Common myeloid progenitor, CD34-positive (primary cell): ENCODE measurements around the gene GSDME.
A peak's percentile ranks its signal among the peaks of the same experiment; 100 is the strongest.
"Not testable (repeated sequence)": the region's sequence is repeated elsewhere in the genome, so short reads cannot be mapped to it uniquely, and the experiment has no call there.

Experiments
- CTCF ChIA-PET: fragments of 350-600 bp; sonication (Branson Sonifier 250); formaldehyde crosslinking; loops from one replicate; lab custom pipeline; 2021; ENCODE audit warnings: antibody characterized with exemption; lab: Charles Lee
- POLR2A ChIA-PET: fragments of 350-600 bp; sonication (Branson Sonifier 250); formaldehyde crosslinking; loops from one replicate; lab custom pipeline; 2021; ENCODE audit warnings: antibody characterized with exemption; lab: Charles Lee
- DNase-seq, 3 donors: peaks; one replicate each; pipeline versions ENCODE4 v3.0.0 to v3.0.0-alpha.2; 2013
- H3K27ac ChIP-seq, 2 experiments: 1 replicate in 1 of 2; 2 replicates in 1 of 2; pipeline ENCODE4 v1.7.0; 2013; ENCODE audit warnings: inconsistent platforms in 2 of 2, low read length in 2 of 2, mild to moderate bottlenecking in 2 of 2, low read depth in 1 of 2, moderate library complexity in 1 of 2; ENCODE audit not compliant: severe bottlenecking in 2 of 2, insufficient read depth in 1 of 2, poor library complexity in 1 of 2
- H3K27me3 ChIP-seq, 5 experiments: replicated peaks in 2 of 5; 1 replicate in 3 of 5; 2 replicates in 2 of 5; pipeline versions ENCODE4 v1.6.1 to v1.7.0; 2013; ENCODE audit warnings: low read length in 4 of 5, mild to moderate bottlenecking in 2 of 5, moderate library complexity in 2 of 5, inconsistent platforms in 1 of 5; ENCODE audit not compliant: insufficient read depth in 5 of 5, control insufficient read depth in 4 of 5
- H3K36me3 ChIP-seq, 4 experiments: 1 replicate in 2 of 4; 2 replicates in 2 of 4; pipeline versions ENCODE4 v1.6.1 to v1.7.0; 2013; ENCODE audit warnings: low read length in 3 of 4, control low read depth in 1 of 4, mild to moderate bottlenecking in 1 of 4; ENCODE audit not compliant: control insufficient read depth in 4 of 4, insufficient read depth in 4 of 4
- H3K4me1 ChIP-seq, 4 experiments: 1 replicate in 3 of 4; 2 replicates in 1 of 4; pipeline versions ENCODE4 v1.6.1 to v1.7.1; 2013; ENCODE audit warnings: low read length in 3 of 4, mild to moderate bottlenecking in 3 of 4, control low read depth in 1 of 4, inconsistent platforms in 1 of 4, moderate library complexity in 1 of 4; ENCODE audit not compliant: control insufficient read depth in 4 of 4, insufficient read depth in 4 of 4; ENCODE audit errors: control extremely low read depth in 1 of 4
- H3K4me3 ChIP-seq, 7 experiments: 1 replicate in 4 of 7; 2 replicates in 3 of 7; pipeline versions ENCODE4 v1.5.1 to v1.7.0; 2013; ENCODE audit warnings: mild to moderate bottlenecking in 7 of 7, low read length in 6 of 7, moderate library complexity in 6 of 7, inconsistent platforms in 2 of 7, low read depth in 2 of 7, control low read depth in 1 of 7; ENCODE audit not compliant: insufficient read depth in 4 of 7, control insufficient read depth in 1 of 7; ENCODE audit errors: extremely low read depth in 1 of 7
- H3K9me3 ChIP-seq, 5 experiments: 1 replicate in 4 of 5; 2 replicates in 1 of 5; pipeline versions ENCODE4 v1.6.1 to v1.7.1; 2013; ENCODE audit warnings: low read length in 4 of 5, mild to moderate bottlenecking in 2 of 5, inconsistent platforms in 1 of 5, low read depth in 1 of 5, moderate library complexity in 1 of 5; ENCODE audit not compliant: control insufficient read depth in 4 of 5, insufficient read depth in 2 of 5; ENCODE audit errors: control extremely low read depth in 1 of 5
- WGBS: methylation state at CpG from one replicate; pipeline ENCODE4 v1.1.5; 2013; ENCODE audit not compliant: insufficient coverage; 5-methylcytosine and 5-hydroxymethylcytosine counted together

The GSDME gene

DNA sequence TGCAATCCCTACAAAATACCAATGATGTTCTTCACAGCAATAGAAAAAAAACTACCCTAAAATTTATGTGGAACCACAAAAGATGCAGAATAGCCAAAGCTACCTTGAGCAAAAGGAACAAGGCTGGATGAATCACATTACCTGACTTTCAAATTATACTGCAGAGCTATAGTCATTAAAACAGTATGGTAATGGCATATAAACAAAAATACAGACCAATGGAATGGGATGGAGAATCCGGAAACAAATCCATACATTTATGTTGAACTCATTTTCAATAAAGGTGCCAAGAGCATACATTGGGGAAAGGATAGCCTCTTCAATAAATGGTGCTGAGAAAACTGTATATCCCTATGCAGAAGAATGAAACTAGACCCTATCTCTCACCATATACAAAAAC lies 18.7 kb downstream of the GSDME start:
- Histone ChIP-seq H3K36me3 (no peaks in the 10 kb centered on the region), H3K9me3 (peaks cover 0 to 5% (median 0%) of the 10 kb centered on the region in 5 experiments), H3K4me3 (no peak overlapping the region), H3K4me1 (no peaks in the 10 kb centered on the region), H3K27me3 (peaks cover 0 to 3% (median 0%) of the 10 kb centered on the region in 5 experiments), H3K27ac (no peak overlapping the region)
- ChIA-PET POLR2A (no interaction called here), CTCF (no interaction called here)
- no peak for DNase-seq
- WGBS: no CpG with 5 or more reads among the region's 1 CpG

DNA sequence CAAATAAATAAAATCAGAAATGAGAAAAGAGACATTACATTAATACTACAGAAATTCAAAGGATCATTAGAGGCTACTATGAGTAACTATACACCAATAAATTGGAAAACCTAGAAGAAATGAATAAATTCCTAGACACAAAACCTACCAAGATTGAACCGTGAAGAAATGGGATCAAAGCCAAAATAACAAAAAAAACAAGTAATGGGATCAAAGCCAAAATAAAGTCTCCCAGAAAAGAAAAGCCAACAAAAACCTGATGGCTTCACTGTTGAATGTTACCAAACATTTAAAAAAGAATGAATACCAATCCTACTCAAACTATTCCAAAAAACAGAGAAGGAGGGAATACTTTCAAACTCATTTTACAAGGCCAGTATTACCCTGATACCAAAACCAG lies 20.0 kb downstream of the GSDME start:
- H3K4me1 ChIP-seq: peaks cover 0 to 12% (median 0%) of the 10 kb centered on the region in 4 experiments
- no peak for DNase-seq
- CTCF ChIA-PET: no interaction called here
- H3K4me3 ChIP-seq: no peak overlapping the region
- H3K9me3 ChIP-seq: peaks cover 0 to 5% (median 0%) of the 10 kb centered on the region in 5 experiments
- no peaks in the 10 kb centered on the region for H3K36me3 ChIP-seq
- H3K27me3 ChIP-seq: no peaks in the 10 kb centered on the region
- WGBS: no CpG with 5 or more reads among the region's 1 CpG
- POLR2A ChIA-PET: no interaction called here
- no peak overlapping the region for H3K27ac ChIP-seq

DNA sequence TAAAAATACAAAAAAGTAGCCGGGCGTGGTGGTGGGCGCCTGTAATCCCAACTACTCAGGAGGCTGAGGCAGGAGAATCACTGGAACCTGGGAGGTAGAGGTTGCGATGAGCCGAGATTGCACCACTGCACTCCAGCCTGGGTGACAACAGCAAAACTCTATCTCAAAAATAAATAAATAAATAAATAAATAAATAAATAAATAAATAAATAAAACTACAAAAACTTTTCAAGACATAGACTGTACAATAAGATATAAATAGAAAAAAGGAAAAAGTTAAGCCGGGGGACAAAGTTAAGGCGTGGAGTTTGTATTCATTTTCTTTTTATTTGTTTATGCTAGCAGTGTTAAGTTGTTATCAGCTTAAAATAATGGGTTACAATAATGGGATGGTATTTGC lies 21.7 kb downstream of the GSDME start:
- DNase-seq, POLR2A ChIA-PET, CTCF ChIA-PET, H3K4me3 ChIP-seq, H3K27ac ChIP-seq, H3K9me3 ChIP-seq, H3K27me3 ChIP-seq, H3K36me3 ChIP-seq: not testable (repeated sequence)
- no CpG with 5 or more reads among the region's 7 CpGs for WGBS
- H3K4me1 ChIP-seq: peaks cover 0 to 12% (median 0%) of the 10 kb centered on the region in 4 experiments

DNA sequence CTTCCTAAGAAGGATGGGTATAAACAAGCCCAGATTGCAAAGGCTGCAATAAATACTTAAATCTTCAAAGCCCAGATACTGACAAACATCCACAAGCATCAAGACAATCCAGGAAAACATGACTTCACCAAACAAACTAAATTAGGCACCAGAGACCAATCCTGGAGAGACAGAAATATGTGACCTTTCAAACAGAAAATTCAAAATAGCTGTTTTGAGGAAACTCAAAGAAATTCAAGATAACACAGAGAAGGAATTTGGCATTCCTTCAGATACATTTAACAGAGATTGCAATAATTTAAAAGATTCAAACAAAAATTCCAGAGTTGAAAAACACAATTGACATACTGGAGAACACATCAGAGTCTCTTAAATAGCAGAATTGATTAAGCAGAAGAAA lies 23.0 kb downstream of the GSDME start:
- POLR2A ChIA-PET: no interaction called here
- no peak overlapping the region for H3K27ac ChIP-seq

DNA sequence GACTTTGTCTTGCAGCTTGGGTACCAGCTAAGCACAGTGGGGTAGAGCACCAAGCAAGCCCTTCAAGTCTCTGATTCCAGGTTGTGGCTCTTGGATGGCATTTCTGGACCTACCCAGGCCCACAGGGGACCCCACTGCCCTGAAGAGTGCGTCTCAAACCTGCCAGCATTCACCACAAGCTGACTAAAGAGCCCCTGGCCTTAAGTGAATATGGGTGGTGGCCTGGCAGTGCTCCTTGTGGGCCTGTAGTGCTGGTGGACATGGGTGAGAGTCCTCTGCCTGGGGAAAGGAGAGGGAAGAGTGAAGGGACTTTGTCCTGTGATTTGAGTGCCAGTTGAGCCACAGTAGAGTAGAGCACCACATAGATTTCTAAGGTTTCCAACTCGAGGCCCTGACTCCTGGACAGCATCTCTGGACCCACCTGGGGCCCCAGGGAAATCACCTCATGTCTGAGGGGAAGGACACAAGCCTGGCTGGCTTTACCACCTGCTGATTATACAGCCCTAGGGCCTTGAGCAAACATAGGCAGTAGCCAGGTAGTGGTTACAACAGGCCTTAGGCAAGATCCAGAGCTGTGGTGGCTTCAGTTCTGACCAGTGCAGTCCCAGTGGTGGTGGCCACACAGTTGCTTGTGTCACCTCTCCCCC lies 23.7 kb downstream of the GSDME start:
- no peak for DNase-seq
- 93% methylated on average over 2 of the region's 2 CpGs for WGBS
- Histone ChIP-seq H3K4me3 (no peak overlapping the region), H3K4me1 (peaks cover 0 to 20% (median 8%) of the 10 kb centered on the region in 4 experiments), H3K27me3 (no peaks in the 10 kb centered on the region), H3K36me3 (no peaks in the 10 kb centered on the region), H3K9me3 (peaks cover 0 to 3% (median 0%) of the 10 kb centered on the region in 5 experiments), H3K27ac (no peak overlapping the region)
- CTCF ChIA-PET: interaction anchor here (1.0 kb wide), 1 partner anchor 360 kb away, joined by 3 read pairs; no protein-coding TSS in a partner anchor
- POLR2A ChIA-PET: interaction anchor here (0.6 kb wide), 1 partner anchor 1229 kb away, joined by 3 read pairs; no protein-coding TSS in a partner anchor

More for the DNA sequence above, 23.0 kb downstream of the GSDME start:
- CTCF ChIA-PET: interaction anchor here (1.0 kb wide), 1 partner anchor 360 kb away, joined by 3 read pairs; no protein-coding TSS in a partner anchor
- H3K4me1 ChIP-seq: peaks cover 0 to 13% (median under 1%) of the 10 kb centered on the region in 4 experiments
- DNase-seq: no peak
- no peaks in the 10 kb centered on the region for H3K27me3 ChIP-seq
- no peaks in the 10 kb centered on the region for H3K36me3 ChIP-seq
- peaks cover 0 to 5% (median 0%) of the 10 kb centered on the region in 5 experiments for H3K9me3 ChIP-seq
- no peak overlapping the region for H3K4me3 ChIP-seq

DNA sequence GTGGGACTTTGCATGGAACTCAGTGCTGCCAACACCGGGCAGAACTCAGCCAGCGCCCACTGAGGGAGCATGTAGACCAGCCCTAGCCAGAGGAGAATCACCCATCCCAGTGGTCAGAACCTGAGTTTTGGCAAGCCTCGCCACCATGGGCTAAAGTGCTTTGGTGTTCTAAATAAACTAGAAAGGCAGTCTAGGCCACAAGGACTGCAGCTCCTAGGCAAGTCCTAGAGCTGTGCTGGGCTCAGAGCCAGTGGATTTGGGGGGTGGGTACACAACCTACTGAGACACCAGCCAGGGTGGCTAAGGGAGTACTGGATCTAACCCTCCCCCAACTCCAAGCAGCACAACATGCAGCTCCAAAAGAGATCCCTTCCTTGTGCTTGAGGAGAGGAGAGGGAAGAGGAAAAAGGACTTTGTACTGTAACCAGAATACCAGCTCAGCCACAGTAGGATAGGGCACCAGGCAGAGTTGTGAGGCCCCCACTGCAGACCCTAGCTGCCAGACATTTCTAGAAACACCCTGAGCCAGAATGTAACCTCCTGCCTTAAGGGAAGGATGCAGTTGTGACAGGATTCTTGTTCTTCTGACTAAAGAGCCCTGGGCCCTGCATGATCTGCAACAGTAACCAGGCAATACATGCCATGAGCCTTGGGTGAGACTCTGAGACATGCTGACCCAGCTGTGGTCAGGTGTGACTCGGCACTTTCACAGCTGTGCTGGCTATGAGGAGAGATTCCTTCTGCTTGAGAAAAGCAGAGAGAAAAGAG lies 24.4 kb downstream of the GSDME start:
- no peaks in the 10 kb centered on the region for H3K9me3 ChIP-seq
- CTCF ChIA-PET: interaction anchor here (1.0 kb wide), 1 partner anchor 360 kb away, joined by 3 read pairs; no protein-coding TSS in a partner anchor
- no peak overlapping the region for H3K27ac ChIP-seq
- H3K4me1 ChIP-seq: peaks cover 0 to 27% (median 13%) of the 10 kb centered on the region in 4 experiments
- WGBS: 78% methylated on average over 4 of the region's 4 CpGs
- H3K27me3 ChIP-seq: no peaks in the 10 kb centered on the region
- POLR2A ChIA-PET: interaction anchor here (0.6 kb wide), 1 partner anchor 1228 kb away, joined by 3 read pairs; no protein-coding TSS in a partner anchor
- no peaks in the 10 kb centered on the region for H3K36me3 ChIP-seq
- DNase-seq: peak in 2 of 3 donors; percentile 79 to 83
- no peak overlapping the region for H3K4me3 ChIP-seq
